Esophagus muscularis mucosa (tissue), 4 donors: ENCODE measurements around the gene CNPY4.

ENCODE experiments used
- EP300 ChIP-seq: sonication (generic); formaldehyde crosslinking; IDR thresholded peaks from one replicate; pipeline ENCODE4 v1.6.1; 2017; ENCODE audit warnings: antibody characterized with exemption
- POLR2A ChIP-seq: fragments of 450-650 bp; IDR thresholded peaks from one replicate; pipeline ENCODE4 v1.6.1; 2017; ENCODE audit warnings: antibody characterized with exemption, moderate library complexity, mild to moderate bottlenecking, low read depth
- TF ChIP-seq, protein P1 (sequence below), 3 experiments: fragments of 200-600 bp in 2 of 3; fragments of 450-650 bp in 1 of 3; sonication (generic) in 2 of 3; IDR thresholded peaks; one replicate each; pipeline ENCODE4 v1.5.1; 2017 to 2019; ENCODE audit warnings: antibody characterized with exemption in 3 of 3, mild to moderate bottlenecking in 2 of 3, moderate library complexity in 1 of 3

DNA sequence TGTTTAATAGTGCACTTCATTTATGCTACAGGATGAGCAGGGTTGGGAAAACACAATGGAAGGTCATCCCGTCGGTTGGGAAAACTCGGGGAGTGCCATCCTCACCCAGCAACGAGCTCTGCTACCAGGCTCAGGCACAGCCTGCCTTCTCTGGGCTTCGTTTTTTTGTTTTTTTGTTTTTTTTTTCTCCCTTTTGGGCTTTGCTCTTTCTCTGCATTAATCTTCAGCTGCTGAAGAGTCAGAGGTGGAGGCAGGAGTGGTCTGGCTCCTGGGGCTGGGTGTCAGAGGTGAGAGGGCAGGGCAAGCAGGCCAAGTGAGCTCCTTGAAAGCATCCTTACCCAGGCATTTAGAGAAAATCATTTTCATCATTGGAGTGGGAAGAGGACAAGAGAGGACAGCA is 49.4 kb upstream of the CNPY4 start:
- TF ChIP-seq, protein P1, sequence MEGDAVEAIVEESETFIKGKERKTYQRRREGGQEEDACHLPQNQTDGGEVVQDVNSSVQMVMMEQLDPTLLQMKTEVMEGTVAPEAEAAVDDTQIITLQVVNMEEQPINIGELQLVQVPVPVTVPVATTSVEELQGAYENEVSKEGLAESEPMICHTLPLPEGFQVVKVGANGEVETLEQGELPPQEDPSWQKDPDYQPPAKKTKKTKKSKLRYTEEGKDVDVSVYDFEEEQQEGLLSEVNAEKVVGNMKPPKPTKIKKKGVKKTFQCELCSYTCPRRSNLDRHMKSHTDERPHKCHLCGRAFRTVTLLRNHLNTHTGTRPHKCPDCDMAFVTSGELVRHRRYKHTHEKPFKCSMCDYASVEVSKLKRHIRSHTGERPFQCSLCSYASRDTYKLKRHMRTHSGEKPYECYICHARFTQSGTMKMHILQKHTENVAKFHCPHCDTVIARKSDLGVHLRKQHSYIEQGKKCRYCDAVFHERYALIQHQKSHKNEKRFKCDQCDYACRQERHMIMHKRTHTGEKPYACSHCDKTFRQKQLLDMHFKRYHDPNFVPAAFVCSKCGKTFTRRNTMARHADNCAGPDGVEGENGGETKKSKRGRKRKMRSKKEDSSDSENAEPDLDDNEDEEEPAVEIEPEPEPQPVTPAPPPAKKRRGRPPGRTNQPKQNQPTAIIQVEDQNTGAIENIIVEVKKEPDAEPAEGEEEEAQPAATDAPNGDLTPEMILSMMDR (IDR thresholded peaks at IDR 0.05) = no peak
- TF ChIP-seq EP300 = no peak
- no peak for TF ChIP-seq POLR2A
